ENCODE measurements around the gene BRSK2. TPM values are rescaled to one million over a fixed set of nuclear protein-coding genes. Genes with fewer than 3 reads are reported as not detected.

Gene BRSK2
- total RNA-seq, 4 donors from 2014 or later = 0.24 to 0.81 TPM; not detected in 2

DNA sequence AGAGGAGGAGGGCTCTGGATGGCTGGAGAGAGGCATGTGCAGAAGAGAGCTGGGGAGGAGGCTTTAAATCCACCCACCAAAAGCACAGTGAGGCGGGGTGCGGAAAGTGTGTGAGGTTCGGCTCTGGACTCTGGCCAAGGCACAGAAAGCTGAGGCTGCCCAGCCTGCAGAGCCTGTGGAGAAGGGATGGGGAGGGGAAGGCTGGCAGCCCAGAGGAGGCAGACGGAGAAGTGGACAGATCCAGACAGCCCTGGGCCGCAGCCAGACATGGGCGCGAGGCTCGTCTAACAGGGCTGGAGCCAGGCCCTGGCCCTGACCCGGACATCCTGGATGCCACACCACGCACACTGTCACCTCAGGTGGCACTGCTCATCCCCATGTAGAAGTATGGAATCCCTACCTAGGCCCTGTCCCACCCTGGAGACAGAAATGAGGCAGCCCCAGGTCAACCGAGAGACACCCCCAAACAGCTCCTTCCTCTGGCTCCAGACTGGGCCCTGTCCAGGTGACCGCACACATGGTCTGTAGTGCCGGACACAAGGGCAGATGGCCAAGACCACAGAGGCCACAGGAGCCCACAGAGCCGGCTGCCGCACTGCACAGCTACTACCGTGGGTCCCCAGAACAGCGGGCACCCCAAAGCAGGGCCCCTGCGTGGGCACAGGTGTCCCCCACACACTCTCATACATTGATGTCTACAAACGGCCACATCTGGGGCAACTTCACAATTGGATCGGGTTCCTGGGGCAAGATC is 113.4 kb downstream of the BRSK2 start:
- no peak for ATAC-seq

DNA sequence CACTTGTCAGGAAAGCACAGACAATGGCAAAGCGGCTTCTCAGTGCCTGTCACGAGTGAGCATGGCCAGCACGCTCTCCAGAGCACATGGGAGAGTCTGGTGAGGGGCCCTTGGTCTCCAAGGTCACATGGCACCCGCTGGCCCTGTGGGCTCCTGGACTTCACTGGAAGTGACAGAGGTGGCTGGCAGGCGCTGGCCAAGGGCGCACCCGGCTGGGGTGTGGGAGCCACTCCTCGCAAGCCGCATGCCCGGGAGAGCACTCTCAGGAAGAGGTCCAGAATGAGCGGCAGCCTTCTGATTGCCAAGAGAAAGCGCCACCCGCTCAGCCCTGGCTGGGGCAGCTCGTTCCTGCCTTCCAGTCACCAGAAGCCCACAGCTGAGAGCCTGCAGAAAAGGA is 114.0 kb downstream of the BRSK2 start:
- peak; percentile 57 to 75 for ATAC-seq
- peak overlapping the region; percentile 37 to 70 (median 58) for H3K27ac ChIP-seq
- intact Hi-C loops (cut with DNase I; ENCODE audit: low total_unique reads) = no loop called here
- H3K4me1 ChIP-seq = peaks cover 76 to 79% of the 10 kb centered on the region in 2 donors
- H3K9me3 ChIP-seq = no peaks in the 10 kb centered on the region
- no peaks in the 10 kb centered on the region for H3K27me3 ChIP-seq
- no peaks in the 10 kb centered on the region for H3K36me3 ChIP-seq
- no peak overlapping the region for H3K4me3 ChIP-seq
- in situ Hi-C loops (cut with MboI; ENCODE audit: low sequenced_read_pairs in 4 of 4) = loop anchor here (25.0 kb wide), 3 partner anchors 191 to 291 kb away; partner anchors contain the start of genes MUC5B (in 3 of the 4) and TOLLIP (in 1 of the 4)
- TF ChIP-seq POLR2A (IDR thresholded peaks at IDR 0.05) = no peak
- TF ChIP-seq, protein P1, sequence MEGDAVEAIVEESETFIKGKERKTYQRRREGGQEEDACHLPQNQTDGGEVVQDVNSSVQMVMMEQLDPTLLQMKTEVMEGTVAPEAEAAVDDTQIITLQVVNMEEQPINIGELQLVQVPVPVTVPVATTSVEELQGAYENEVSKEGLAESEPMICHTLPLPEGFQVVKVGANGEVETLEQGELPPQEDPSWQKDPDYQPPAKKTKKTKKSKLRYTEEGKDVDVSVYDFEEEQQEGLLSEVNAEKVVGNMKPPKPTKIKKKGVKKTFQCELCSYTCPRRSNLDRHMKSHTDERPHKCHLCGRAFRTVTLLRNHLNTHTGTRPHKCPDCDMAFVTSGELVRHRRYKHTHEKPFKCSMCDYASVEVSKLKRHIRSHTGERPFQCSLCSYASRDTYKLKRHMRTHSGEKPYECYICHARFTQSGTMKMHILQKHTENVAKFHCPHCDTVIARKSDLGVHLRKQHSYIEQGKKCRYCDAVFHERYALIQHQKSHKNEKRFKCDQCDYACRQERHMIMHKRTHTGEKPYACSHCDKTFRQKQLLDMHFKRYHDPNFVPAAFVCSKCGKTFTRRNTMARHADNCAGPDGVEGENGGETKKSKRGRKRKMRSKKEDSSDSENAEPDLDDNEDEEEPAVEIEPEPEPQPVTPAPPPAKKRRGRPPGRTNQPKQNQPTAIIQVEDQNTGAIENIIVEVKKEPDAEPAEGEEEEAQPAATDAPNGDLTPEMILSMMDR (IDR thresholded peaks at IDR 0.05 in 4 of 5, conservative IDR thresholded peaks at IDR 0.05 in 1 of 5) = no peak
- DNase-seq = peak; percentile 54 to 70

More for the DNA sequence above, 113.4 kb downstream of the BRSK2 start:
- no peak for DNase-seq
- TF ChIP-seq POLR2A (IDR thresholded peaks at IDR 0.05) = no peak
- TF ChIP-seq, protein P1 (IDR thresholded peaks at IDR 0.05 in 4 of 5, conservative IDR thresholded peaks at IDR 0.05 in 1 of 5) = no peak
- in situ Hi-C loops (cut with MboI; ENCODE audit: low sequenced_read_pairs in 4 of 4) (loop anchor here (25.0 kb wide), 3 partner anchors 191 to 291 kb away; partner anchors contain the start of genes MUC5B (in 3 of the 4) and TOLLIP (in 1 of the 4)), intact Hi-C loops (cut with DNase I; ENCODE audit: low total_unique reads) (no loop called here)
- Histone ChIP-seq H3K27ac (peak overlapping the region; percentile 37 to 70 (median 58)), H3K4me3 (no peak overlapping the region), H3K4me1 (peaks cover 73 to 74% of the 10 kb centered on the region in 2 donors), H3K9me3 (no peaks in the 10 kb centered on the region), H3K36me3 (no peaks in the 10 kb centered on the region), H3K27me3 (no peaks in the 10 kb centered on the region)

DNA sequence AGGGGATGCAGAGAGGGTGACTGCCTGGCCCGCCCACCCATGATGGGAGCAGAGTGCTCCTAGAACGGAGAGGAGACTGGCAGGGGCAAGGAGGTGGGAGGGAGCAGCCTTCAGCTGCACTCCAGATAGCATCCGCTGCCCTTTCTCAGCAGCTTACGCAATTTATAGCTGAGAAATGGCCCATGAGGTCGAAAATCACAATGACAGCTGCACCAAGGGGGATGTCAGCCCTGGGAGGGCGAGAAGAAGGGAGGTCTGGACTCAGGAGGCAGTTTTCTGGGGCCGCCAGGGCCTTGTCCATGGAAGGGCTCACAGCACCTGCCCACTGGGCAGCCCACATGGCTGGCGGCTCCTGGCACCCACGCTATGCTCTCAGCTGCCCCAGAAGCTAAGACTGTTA is 114.4 kb downstream of the BRSK2 start:
- Histone ChIP-seq H3K36me3 (no peaks in the 10 kb centered on the region), H3K27ac (peak overlapping the region; percentile 37 to 70 (median 58)), H3K4me1 (peaks cover 80 to 84% of the 10 kb centered on the region in 2 donors), H3K9me3 (no peaks in the 10 kb centered on the region), H3K27me3 (no peaks in the 10 kb centered on the region), H3K4me3 (no peak overlapping the region)
- ATAC-seq (peak in 1 of 2 donors; percentile 11), DNase-seq (no peak)
- TF ChIP-seq, protein P1 (IDR thresholded peaks at IDR 0.05 in 4 of 5, conservative IDR thresholded peaks at IDR 0.05 in 1 of 5) = no peak
- no peak for TF ChIP-seq POLR2A (IDR thresholded peaks at IDR 0.05)
- intact Hi-C loops (cut with DNase I; ENCODE audit: low total_unique reads) (no loop called here), in situ Hi-C loops (cut with MboI; ENCODE audit: low sequenced_read_pairs in 4 of 4) (loop anchor here (25.0 kb wide), 3 partner anchors 192 to 292 kb away; partner anchors contain the start of genes MUC5B (in 3 of the 4) and TOLLIP (in 1 of the 4))

DNA sequence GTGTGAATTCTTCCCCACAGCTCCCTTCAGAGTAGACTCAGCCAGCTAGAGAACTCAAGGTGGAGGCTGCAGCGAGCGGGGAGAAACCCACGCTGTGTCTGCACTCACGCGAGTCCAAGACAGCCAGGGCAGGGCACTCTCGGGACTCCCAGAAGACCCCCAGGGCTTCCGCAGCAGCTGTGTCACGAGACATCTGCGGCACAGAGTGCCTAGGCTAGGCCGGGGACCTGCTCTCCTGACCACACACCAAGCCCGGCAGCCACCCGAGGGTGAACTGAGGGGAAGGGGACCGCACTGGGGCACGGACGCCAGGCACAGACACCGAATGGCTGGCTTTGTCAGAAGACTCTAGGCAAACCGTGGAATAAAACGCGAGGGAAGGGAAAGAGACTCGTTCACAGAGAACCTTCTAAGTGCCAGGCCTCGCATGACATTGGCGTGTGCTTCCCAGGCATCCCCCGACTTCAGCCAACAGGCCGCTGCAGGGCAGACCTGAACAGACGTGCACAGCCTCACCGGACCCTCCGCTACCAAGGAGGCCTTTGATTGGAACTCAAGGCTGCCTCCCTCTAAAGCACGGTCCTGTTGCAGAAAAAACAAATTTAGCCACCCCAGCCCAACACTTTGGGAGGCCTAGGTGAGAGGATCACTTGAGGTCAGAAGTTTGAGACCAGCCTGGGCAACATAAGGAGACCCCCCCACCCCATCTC is 115.0 kb downstream of the BRSK2 start:
- in situ Hi-C loops (cut with MboI; ENCODE audit: low sequenced_read_pairs in 4 of 4) = loop anchor here (25.0 kb wide), 3 partner anchors 192 to 292 kb away; partner anchors contain the start of genes MUC5B (in 3 of the 4) and TOLLIP (in 1 of the 4)
- DNase-seq (no peak), ATAC-seq (no peak)
- H3K27me3 ChIP-seq = no peaks in the 10 kb centered on the region
- H3K27ac ChIP-seq = peak overlapping the region in 1 of 4 donors; percentile 48
- intact Hi-C loops (cut with DNase I; ENCODE audit: low total_unique reads) = no loop called here
- H3K9me3 ChIP-seq = no peaks in the 10 kb centered on the region
- no peak overlapping the region for H3K4me3 ChIP-seq
- no peaks in the 10 kb centered on the region for H3K36me3 ChIP-seq
- peaks cover 86 to 90% of the 10 kb centered on the region in 2 donors for H3K4me1 ChIP-seq
- TF ChIP-seq, protein P1 (IDR thresholded peaks at IDR 0.05 in 4 of 5, conservative IDR thresholded peaks at IDR 0.05 in 1 of 5) = no peak
- TF ChIP-seq POLR2A (IDR thresholded peaks at IDR 0.05) = no peak
